Neural progenitor cell (in vitro differentiated cells): ENCODE measurements around the gene ERAP2.

Experiments used
- CTCF ChIP-seq: fragments of 200-600 bp; sonication (generic); IDR thresholded peaks from 2 replicates; pipeline ENCODE4 v1.5.1; 2017; ENCODE audit warnings: antibody characterized with exemption, mild to moderate bottlenecking
- EZH2 ChIP-seq: fragments of 200-600 bp; sonication (generic); IDR thresholded peaks from 2 replicates; pipeline ENCODE4 v1.6.1; 2017; ENCODE audit warnings: antibody characterized with exemption, mild to moderate bottlenecking, moderate library complexity
- EZH2phosphoT487 ChIP-seq: fragments of 200-600 bp; sonication (generic); IDR thresholded peaks from 2 replicates; pipeline ENCODE4 v1.6.1; 2017; ENCODE audit warnings: antibody characterized with exemption

GRCh38 chr5:96852759-96853158 lies 23.5 kb upstream of the ERAP2 start:
- TF ChIP-seq CTCF (no peak), EZH2 (no peak), EZH2phosphoT487 (no peak)
